NCI-H774 (cell line): ENCODE measurements around the gene PDSS2.
"Not testable (repeated sequence)": the region's sequence is repeated elsewhere in the genome, so short reads cannot be mapped to it uniquely, and the experiment has no call there.

Experiments used
- DNase-seq: peaks from one replicate; lab custom pipeline; 2025; lab: John Stamatoyannopoulos, UW

PDSS2 gene

GRCh38 chr6:107416145-107416544, 43.2 kb downstream of the PDSS2 start:
- DNase-seq = no peak

- no peak for DNase-seq
These were observed 45.3 kb downstream of the PDSS2 start for GRCh38 chr6:107413966-107414645.

GRCh38 chr6:107411161-107411560, 48.2 kb downstream of the PDSS2 start:
- no peak for DNase-seq

GRCh38 chr6:107409942-107410341, 49.4 kb downstream of the PDSS2 start:
- DNase-seq = no peak

- no peak for DNase-seq
These were observed 50.6 kb downstream of the PDSS2 start for GRCh38 chr6:107408714-107409113.

- no peak for DNase-seq
These were observed 54.4 kb downstream of the PDSS2 start for GRCh38 chr6:107405002-107405401.

- no peak for DNase-seq
These were observed 56.8 kb downstream of the PDSS2 start for GRCh38 chr6:107402533-107402932.

- no peak for DNase-seq
These were observed 57.8 kb downstream of the PDSS2 start for GRCh38 chr6:107401573-107401972.

- DNase-seq = peak; percentile 17
These were observed 58.7 kb downstream of the PDSS2 start for GRCh38 chr6:107400616-107401147.

- no peak for DNase-seq
These were observed 59.4 kb downstream of the PDSS2 start for GRCh38 chr6:107399935-107400334.

GRCh38 chr6:107398001-107398400, 61.4 kb downstream of the PDSS2 start:
- DNase-seq = no peak

- DNase-seq = no peak
These were observed 63.2 kb downstream of the PDSS2 start for GRCh38 chr6:107396211-107396610.

GRCh38 chr6:107392069-107392468, 67.3 kb downstream of the PDSS2 start:
- no peak for DNase-seq

- no peak for DNase-seq
These were observed 68.5 kb downstream of the PDSS2 start for GRCh38 chr6:107390685-107391435.

GRCh38 chr6:107390056-107390455, 69.3 kb downstream of the PDSS2 start:
- DNase-seq = no peak

GRCh38 chr6:107386904-107387303, 72.5 kb downstream of the PDSS2 start:
- no peak for DNase-seq

- no peak for DNase-seq
These were observed 73.0 kb downstream of the PDSS2 start for GRCh38 chr6:107386340-107386739.

- DNase-seq = no peak
These were observed 75.7 kb downstream of the PDSS2 start for GRCh38 chr6:107383705-107384104.

GRCh38 chr6:107374264-107374663, 85.1 kb downstream of the PDSS2 start:
- DNase-seq = no peak

- DNase-seq = no peak
These were observed 89.9 kb downstream of the PDSS2 start for GRCh38 chr6:107369493-107369892.

GRCh38 chr6:107368471-107368870, 90.9 kb downstream of the PDSS2 start:
- DNase-seq = no peak

GRCh38 chr6:107364173-107364572, 95.2 kb downstream of the PDSS2 start:
- not testable (repeated sequence) for DNase-seq
